ENCODE results near the gene SLC6A17.

The SLC6A17 gene

DNA sequence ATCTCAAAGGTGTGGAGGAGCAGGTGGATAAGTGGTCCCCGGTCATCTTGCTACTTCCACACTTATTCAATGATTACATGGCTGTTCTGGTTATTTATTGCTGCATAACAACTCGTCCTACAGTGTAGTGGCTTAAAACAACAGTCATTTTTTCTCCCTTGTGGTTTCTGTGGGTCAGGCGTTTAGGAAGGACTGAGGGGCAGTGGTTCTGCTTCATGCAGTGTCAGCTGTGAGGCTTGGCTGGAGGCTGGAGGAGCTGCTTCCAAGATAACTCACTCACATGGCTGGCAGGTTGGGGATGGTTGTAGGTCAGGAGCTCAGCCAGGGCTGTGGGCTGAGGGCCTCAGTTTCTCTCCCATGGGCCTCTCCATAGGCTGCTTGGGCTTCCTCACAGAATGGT, 5.9 kb upstream of the SLC6A17 start:
- TF ChIP-seq, protein P1, sequence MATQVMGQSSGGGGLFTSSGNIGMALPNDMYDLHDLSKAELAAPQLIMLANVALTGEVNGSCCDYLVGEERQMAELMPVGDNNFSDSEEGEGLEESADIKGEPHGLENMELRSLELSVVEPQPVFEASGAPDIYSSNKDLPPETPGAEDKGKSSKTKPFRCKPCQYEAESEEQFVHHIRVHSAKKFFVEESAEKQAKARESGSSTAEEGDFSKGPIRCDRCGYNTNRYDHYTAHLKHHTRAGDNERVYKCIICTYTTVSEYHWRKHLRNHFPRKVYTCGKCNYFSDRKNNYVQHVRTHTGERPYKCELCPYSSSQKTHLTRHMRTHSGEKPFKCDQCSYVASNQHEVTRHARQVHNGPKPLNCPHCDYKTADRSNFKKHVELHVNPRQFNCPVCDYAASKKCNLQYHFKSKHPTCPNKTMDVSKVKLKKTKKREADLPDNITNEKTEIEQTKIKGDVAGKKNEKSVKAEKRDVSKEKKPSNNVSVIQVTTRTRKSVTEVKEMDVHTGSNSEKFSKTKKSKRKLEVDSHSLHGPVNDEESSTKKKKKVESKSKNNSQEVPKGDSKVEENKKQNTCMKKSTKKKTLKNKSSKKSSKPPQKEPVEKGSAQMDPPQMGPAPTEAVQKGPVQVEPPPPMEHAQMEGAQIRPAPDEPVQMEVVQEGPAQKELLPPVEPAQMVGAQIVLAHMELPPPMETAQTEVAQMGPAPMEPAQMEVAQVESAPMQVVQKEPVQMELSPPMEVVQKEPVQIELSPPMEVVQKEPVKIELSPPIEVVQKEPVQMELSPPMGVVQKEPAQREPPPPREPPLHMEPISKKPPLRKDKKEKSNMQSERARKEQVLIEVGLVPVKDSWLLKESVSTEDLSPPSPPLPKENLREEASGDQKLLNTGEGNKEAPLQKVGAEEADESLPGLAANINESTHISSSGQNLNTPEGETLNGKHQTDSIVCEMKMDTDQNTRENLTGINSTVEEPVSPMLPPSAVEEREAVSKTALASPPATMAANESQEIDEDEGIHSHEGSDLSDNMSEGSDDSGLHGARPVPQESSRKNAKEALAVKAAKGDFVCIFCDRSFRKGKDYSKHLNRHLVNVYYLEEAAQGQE (IDR thresholded peaks at IDR 0.05; ENCODE audit: low read depth) = no peak
- no peak for TF ChIP-seq MAX (IDR thresholded peaks at IDR 0.05)

DNA sequence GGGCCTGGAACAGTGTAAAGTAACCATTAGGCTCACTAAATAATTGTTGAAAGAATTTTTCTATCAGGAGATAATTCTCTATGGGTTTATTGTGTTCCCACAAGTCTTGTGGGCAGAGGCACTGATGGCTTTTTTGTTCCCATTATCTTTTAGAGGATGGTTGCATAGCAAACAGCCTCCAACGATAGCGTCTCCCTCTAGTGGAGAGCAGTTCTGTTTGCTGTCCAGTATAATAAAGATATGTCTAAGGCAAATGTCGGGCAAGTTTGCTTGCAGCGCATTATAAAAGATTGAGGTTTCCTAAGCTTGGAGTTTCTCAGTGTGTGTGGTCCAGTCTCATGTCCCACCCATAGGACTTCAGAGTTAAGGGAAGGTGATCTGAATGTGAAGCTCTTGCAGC, 1.3 kb upstream of the SLC6A17 start:
- TF ChIP-seq CREB1 (IDR thresholded peaks at IDR 0.05; ENCODE audit: low read depth) = no peak
- no peak for TF ChIP-seq CEBPB (IDR thresholded peaks at IDR 0.05)
- TF ChIP-seq, protein P1 (IDR thresholded peaks at IDR 0.05; ENCODE audit: low read depth) = no peak
- no peak for TF ChIP-seq ZBTB7A (IDR thresholded peaks at IDR 0.05; ENCODE audit: low read depth)
- TF ChIP-seq MAX (IDR thresholded peaks at IDR 0.05) = no peak
- no peak for TF ChIP-seq TEAD4 (IDR thresholded peaks at IDR 0.05)

DNA sequence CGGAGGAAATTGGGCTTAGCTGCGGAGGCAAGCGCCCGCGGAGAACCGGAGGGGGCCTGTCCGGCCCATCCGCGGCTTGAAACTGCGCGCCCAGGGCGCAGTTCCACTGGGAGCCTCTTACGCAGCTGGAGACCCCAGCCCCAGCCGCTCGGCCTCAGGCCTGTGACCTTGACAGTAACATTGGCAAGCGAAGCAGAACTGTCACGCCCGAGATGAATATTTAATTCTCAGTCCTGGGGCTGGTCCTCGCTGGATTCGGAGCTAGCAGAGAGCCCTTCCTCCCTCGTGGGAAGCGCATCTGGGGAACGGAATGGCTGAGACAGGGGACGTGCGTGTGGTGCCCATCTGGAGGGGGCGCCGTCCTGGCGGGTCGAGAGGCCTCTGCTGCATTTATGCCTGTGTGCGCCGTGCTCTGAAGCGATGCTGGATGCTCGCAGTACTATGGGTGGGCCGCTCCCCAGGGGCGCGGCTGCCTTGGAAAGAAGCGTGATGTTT, 928 bp downstream of the SLC6A17 start:
- TF ChIP-seq CEBPB (IDR thresholded peaks at IDR 0.05) (no peak), NFIC (IDR thresholded peaks at IDR 0.05) (no peak), CREB1 (IDR thresholded peaks at IDR 0.05; ENCODE audit: low read depth) (no peak), MAX (IDR thresholded peaks at IDR 0.05) (no peak), TCF12 (IDR thresholded peaks at IDR 0.05; ENCODE audit: low read depth) (no peak), TEAD4 (IDR thresholded peaks at IDR 0.05) (no peak), TAF1 (IDR thresholded peaks at IDR 0.05; ENCODE audit: low read depth) (no peak), YY1 (IDR thresholded peaks at IDR 0.05; ENCODE audit: low read depth) (no peak), EGR1 (IDR thresholded peaks at IDR 0.05) (no peak), EP300 (IDR thresholded peaks at IDR 0.05; ENCODE audit: borderline replicate concordance) (no peak), ZBTB7A (IDR thresholded peaks at IDR 0.05; ENCODE audit: low read depth) (no peak), FOXM1 (IDR thresholded peaks at IDR 0.05; ENCODE audit: borderline replicate concordance, low read depth) (no peak), RAD21 (IDR thresholded peaks at IDR 0.05; ENCODE audit: low read depth) (no peak)
- TF ChIP-seq, protein P1 (IDR thresholded peaks at IDR 0.05; ENCODE audit: low read depth) = no peak
- TF ChIP-seq, protein P2, sequence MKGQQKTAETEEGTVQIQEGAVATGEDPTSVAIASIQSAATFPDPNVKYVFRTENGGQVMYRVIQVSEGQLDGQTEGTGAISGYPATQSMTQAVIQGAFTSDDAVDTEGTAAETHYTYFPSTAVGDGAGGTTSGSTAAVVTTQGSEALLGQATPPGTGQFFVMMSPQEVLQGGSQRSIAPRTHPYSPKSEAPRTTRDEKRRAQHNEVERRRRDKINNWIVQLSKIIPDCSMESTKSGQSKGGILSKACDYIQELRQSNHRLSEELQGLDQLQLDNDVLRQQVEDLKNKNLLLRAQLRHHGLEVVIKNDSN (IDR thresholded peaks at IDR 0.05) = no peak

DNA sequence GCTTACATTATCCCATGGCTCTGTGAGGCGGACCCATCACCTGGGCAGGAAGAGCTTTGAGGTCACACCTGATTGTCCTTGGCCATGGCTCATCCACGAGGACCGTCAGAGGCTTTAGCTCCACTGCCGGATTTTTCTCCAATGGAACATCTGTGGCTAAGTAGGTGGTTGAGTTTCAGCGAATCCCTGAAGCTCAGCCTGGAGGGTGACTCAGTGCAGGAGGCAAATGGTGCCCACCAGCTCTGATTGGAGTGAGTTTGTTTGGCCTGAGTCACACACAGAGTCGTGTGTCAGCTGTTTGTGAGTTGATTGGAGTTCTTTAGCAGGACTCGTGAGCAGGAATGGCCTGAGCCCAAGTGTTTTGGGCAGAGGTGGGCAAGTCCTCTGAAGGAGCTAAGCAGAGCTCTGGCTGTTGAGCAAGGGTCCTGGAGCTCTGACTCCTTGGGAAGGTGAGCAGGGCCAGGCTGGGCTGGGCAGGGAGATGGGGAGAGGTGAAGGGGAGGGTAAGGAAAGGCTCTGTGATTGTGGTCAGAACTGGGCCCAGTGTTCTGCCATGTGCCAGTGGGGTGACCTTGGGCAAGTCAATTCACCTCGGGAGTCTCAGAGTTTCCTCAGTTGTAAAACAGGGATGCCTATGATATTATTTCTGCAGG, 2.0 kb downstream of the SLC6A17 start:
- TF ChIP-seq TCF12 (IDR thresholded peaks at IDR 0.05; ENCODE audit: low read depth) (no peak), ZBTB7A (IDR thresholded peaks at IDR 0.05; ENCODE audit: low read depth) (no peak)
- TF ChIP-seq, protein P1 (IDR thresholded peaks at IDR 0.05; ENCODE audit: low read depth) = no peak

Measured in Ishikawa (cell line).